ENCODE data around the gene BHLHA15. TPM values are rescaled to one million over a fixed set of nuclear protein-coding genes. Genes with fewer than 3 reads are reported as not detected.

The BHLHA15 gene
- total and polyA plus RNA-seq, 9 of the 15 experiments (the other 6 are each of a cell fraction or from before 2014, with no cell fraction given): 0.22 to 2.0 (median 1.1) TPM; not detected in 4

DNA sequence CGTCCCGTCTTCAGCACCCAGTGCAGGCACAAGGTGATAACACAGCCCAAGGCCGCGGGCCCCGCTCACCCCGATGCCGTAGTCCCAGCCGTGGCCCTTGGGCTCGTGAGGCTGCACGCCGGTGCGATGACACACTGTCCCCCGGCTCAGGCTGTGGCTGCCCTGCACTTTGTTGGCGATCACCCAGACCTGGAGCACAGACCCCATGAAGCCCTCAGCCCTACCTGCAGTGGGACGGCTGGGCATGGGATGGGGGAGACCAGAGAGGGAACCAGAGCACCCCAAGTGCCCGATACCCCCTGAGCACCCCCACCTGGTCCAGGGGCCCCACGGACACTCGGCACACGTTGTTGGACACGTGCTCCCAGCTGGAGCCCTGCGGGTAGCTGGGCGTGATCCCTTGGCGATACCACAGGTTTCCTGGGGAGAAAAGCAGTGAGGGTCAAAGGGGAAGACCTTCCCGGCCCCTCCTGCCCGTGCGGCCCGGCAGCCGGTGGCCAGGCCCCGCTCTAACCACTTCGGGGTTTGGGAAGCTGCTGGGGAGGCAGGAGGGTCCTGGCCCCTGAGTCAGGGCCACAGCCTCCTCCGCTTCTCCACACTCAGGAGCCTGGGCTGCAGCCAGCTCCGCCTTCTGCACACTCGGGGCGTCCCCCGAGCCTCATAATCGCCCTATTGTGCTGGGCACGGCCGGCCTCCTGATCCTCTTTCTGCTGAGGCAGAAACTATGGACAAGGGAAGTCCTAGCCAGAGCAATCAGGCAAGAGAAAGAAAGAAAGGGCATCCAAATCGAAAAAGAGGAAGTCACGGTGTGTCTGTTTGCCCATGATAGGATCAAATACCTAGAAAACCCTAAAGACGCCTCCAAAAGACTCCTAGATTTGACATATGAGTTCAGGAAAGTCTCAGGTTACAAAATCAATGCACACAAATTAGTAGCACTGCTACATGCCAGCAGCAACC, 6.7 kb downstream of the BHLHA15 start (continued):
- TF ChIP-seq GTF2E2 (tag; IDR thresholded peaks at IDR 0.05) (no peak), HMGN3 (IDR thresholded peaks at IDR 0.05; ENCODE audit: borderline replicate concordance, extremely low read depth, insufficient read length, low read depth, low read length) (peak; percentile 25), ATF7 (IDR thresholded peaks at IDR 0.05) (peak; percentile 51), ESRRA (IDR thresholded peaks at IDR 0.05; ENCODE audit: borderline replicate concordance, low read depth) (peak; percentile 67; the same call in 1 of the 2 replicates), CBX3 (IDR thresholded peaks at IDR 0.05; ENCODE audit: borderline replicate concordance in 1 of 2, low read length in 2 of 2) (peak in 1 of 2 experiments; percentile 14; a peak in 1 of 3 replicates), RNF219 (CRISPR knock-in tag; IDR thresholded peaks at IDR 0.05) (no peak), GATAD2A (IDR thresholded peaks at IDR 0.05) (no peak), TEAD2 (tag; IDR thresholded peaks at IDR 0.05) (no peak), YY1 (IDR thresholded peaks at IDR 0.05; ENCODE audit: borderline replicate concordance in 1 of 3, control insufficient read depth in 1 of 3, extremely low read depth in 1 of 3, insufficient read depth in 3 of 3, insufficient read length in 1 of 3, insufficient replicate concordance in 2 of 3, low read depth in 1 of 3, low read length in 2 of 3) (no peak), ZNF311 (CRISPR knock-in tag; IDR thresholded peaks at IDR 0.05) (no peak), ZSCAN29 (IDR thresholded peaks at IDR 0.05) (no peak), HMG20B (CRISPR knock-in tag; IDR thresholded peaks at IDR 0.05) (no peak), MYNN (IDR thresholded peaks at IDR 0.05) (peak; percentile 63; the same call in 1 of the 2 replicates), MYNN (CRISPR knock-in tag; IDR thresholded peaks at IDR 0.05) (no peak)
- TF ChIP-seq, protein P1, sequence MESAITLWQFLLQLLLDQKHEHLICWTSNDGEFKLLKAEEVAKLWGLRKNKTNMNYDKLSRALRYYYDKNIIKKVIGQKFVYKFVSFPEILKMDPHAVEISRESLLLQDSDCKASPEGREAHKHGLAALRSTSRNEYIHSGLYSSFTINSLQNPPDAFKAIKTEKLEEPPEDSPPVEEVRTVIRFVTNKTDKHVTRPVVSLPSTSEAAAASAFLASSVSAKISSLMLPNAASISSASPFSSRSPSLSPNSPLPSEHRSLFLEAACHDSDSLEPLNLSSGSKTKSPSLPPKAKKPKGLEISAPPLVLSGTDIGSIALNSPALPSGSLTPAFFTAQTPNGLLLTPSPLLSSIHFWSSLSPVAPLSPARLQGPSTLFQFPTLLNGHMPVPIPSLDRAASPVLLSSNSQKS (CRISPR knock-in tag; IDR thresholded peaks at IDR 0.05): no peak

Measured in K562 (cell line).